ENCODE data around the gene RNF208. TPM values are rescaled to one million over a fixed set of nuclear protein-coding genes. Genes with fewer than 3 reads are reported as not detected.

RNF208 gene
- total RNA-seq, 2 donors from 2014 or later: 3.7 TPM; not detected in 1

- peak overlapping the region; percentile 84 for H3K4me3 ChIP-seq
Observed at GRCh38 chr9:137189297-137190295, 32.4 kb downstream of the RNF208 start.

GRCh38 chr9:137188490-137189296, 33.3 kb downstream of the RNF208 start, which contains the start of the genes ANAPC2 and SSNA1:
Gene ANAPC2 (minus strand): TSS chr9:137188560. CDS start chr9:137188532, 28 bp downstream.
Gene SSNA1 (plus strand): TSS chr9:137188676. CDS start chr9:137188727, 51 bp downstream.
- peaks cover 30% of the 10 kb centered on the region for H3K36me3 ChIP-seq
- peak; percentile 18 for TF ChIP-seq CTCF (IDR thresholded peaks at IDR 0.05)

More at GRCh38 chr9:137189297-137190295, 32.4 kb downstream of the RNF208 start:
- TF ChIP-seq CTCF (IDR thresholded peaks at IDR 0.05): no peak
- peaks cover 30 to 39% of the 10 kb centered on the region in 2 donors for H3K4me1 ChIP-seq (ENCODE audit: control insufficient read depth in 1 of 2, low read depth in 2 of 2)
- peaks cover 21% of the 10 kb centered on the region for H3K36me3 ChIP-seq
- no peak for DNase-seq (ENCODE audit: low spot score)
- no peaks in the 10 kb centered on the region for H3K9me3 ChIP-seq
- H3K27ac ChIP-seq: peak overlapping the region; percentile 93
- ATAC-seq (ENCODE audit: insufficient number of reproducible peaks, low FRiP score, low read depth): no peak
- no peaks in the 10 kb centered on the region for H3K27me3 ChIP-seq (replicated peaks; ENCODE audit: insufficient read depth)

GRCh38 chr9:137188086-137188489, 34.0 kb downstream of the RNF208 start:
- DNase-seq (ENCODE audit: low spot score) (no peak), ATAC-seq (ENCODE audit: insufficient number of reproducible peaks, low FRiP score, low read depth) (no peak)
- Histone ChIP-seq H3K4me3 (peak overlapping the region; percentile 84), H3K27me3 (replicated peaks; ENCODE audit: insufficient read depth) (no peaks in the 10 kb centered on the region), H3K4me1 (ENCODE audit: control insufficient read depth in 1 of 2, low read depth in 2 of 2) (peaks cover 30 to 39% of the 10 kb centered on the region in 2 donors), H3K36me3 (peaks cover 36% of the 10 kb centered on the region), H3K27ac (peak overlapping the region; percentile 93), H3K9me3 (no peaks in the 10 kb centered on the region)
- TF ChIP-seq CTCF (IDR thresholded peaks at IDR 0.05): no peak

More at GRCh38 chr9:137188490-137189296, 33.3 kb downstream of the RNF208 start, which contains the start of the genes ANAPC2 and SSNA1:
- no peaks in the 10 kb centered on the region for H3K9me3 ChIP-seq
- ATAC-seq (ENCODE audit: insufficient number of reproducible peaks, low FRiP score, low read depth) (peak; percentile 83), DNase-seq (ENCODE audit: low spot score) (peak; percentile 52)
- no peaks in the 10 kb centered on the region for H3K27me3 ChIP-seq (replicated peaks; ENCODE audit: insufficient read depth)
- peaks cover 30 to 39% of the 10 kb centered on the region in 2 donors for H3K4me1 ChIP-seq (ENCODE audit: control insufficient read depth in 1 of 2, low read depth in 2 of 2)
- H3K4me3 ChIP-seq: peak within 1 kb of the TSS; percentile 84
- H3K27ac ChIP-seq: peak within 1 kb of the TSS; percentile 93

- Histone ChIP-seq H3K36me3 (peaks cover 43% of the 10 kb centered on the region), H3K9me3 (no peaks in the 10 kb centered on the region), H3K27ac (no peak overlapping the region), H3K27me3 (replicated peaks; ENCODE audit: insufficient read depth) (no peaks in the 10 kb centered on the region), H3K4me3 (peak overlapping the region; percentile 84), H3K4me1 (ENCODE audit: control insufficient read depth in 1 of 2, low read depth in 2 of 2) (peaks cover 30 to 39% of the 10 kb centered on the region in 2 donors)
- DNase-seq (ENCODE audit: low spot score) (no peak), ATAC-seq (ENCODE audit: insufficient number of reproducible peaks, low FRiP score, low read depth) (no peak)
- TF ChIP-seq CTCF (IDR thresholded peaks at IDR 0.05): no peak
Observed at GRCh38 chr9:137187386-137187785, 34.7 kb downstream of the RNF208 start.

Measured in thoracic aorta (tissue), 2 donors.